Activated gamma-delta T cell (primary cell): ENCODE measurements around the gene THEM4.

Source experiments
- DNase-seq: peaks from one replicate; lab custom pipeline; 2025; lab: John Stamatoyannopoulos, UW
- total RNA-seq, 2 donors: gene quantifications; one replicate each; lab custom pipeline; 2026; lab: John Stamatoyannopoulos, UW

Gene THEM4
- 101 to 120 reads per million in 2 donors for total RNA-seq

- peak; percentile 78 for DNase-seq
Observed at GRCh38 chr1:151909167-151910149, at the start of gene THEM4. Gene THEM4, minus strand, starts transcription at chr1:151909511. Its CDS starts 53 bp downstream, at chr1:151909458.

GRCh38 chr1:151958959-151959358 is 49.6 kb upstream of the THEM4 start:
- no peak for DNase-seq

DNA sequence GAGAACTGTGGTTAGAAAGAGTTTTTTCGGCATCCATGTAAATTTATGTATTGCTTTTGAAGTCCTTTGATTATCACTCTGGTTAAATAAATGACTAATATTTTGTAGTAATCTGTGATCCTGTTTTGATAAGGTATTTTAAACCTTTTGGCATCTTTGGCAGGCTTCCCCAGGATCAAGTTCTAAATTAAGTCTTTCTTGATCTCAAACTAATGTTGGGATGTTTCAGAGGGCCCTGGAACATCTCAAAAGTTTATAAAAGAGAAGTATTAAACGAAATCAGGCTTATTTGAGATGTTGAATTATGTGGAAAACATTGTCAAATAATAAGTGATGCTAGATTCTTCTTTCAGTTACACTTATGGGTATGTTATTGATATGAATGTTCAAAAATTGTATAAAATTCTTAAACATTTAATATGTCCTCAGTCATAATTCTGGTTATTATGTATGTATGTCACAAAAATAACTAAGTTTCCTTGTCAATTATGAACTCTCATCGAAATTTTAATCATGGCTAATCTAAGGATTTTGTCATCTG is 47.7 kb upstream of the THEM4 start:
- no peak for DNase-seq

DNA sequence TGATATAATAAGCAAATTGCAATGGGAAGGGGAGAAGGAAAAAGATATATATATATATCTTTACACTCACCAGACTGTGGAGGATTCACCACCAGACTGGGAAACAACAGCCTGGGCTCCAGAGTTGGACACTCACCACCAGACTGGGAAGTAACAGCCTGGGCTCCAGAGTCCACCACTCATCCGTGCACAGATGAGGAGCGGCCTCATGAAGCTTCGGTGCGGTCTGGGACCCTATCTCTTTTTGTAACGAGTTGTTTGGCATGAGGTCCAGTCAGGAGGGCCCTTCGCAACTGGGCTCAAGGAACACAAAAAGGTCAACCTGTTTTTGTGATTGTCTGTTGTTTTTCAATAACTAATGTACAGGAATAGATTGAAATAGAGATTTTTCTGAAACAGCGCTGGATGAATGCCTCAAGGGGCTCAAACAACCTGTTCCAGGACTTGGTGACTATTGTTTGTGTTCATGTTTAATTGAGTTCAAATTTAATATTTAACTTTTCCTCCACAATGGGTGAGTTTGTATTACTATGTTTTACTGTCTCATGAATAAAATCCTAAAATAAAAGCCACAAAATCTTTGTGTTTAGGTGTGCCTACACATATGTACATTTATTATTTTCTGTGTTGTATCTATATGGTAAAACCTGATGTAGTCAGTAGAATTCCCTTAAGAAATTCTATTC is 44.2 kb upstream of the THEM4 start:
- DNase-seq: no peak

GRCh38 chr1:151952811-151953210 is 43.5 kb upstream of the THEM4 start:
- no peak for DNase-seq

- no peak for DNase-seq
Observed at GRCh38 chr1:151949371-151950193, 40.3 kb upstream of the THEM4 start.

DNA sequence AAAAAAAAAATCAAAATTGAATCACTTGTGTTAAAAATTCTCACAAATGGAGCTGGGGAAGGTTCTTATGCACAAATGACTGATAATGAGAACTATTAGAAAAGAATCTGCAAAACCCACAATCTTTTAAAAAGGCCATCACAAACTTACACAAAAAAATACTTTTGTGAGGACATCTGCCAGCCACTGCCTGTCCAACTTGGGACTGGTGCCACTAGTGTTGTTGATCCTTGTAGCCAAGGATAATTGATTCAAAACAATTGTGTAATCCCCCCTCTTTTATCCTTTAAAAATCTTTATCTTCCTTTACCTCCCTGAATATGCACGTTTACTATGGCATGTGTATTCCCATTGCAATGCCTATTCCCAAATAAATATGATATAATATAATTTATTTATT is 39.2 kb upstream of the THEM4 start:
- no peak for DNase-seq

DNA sequence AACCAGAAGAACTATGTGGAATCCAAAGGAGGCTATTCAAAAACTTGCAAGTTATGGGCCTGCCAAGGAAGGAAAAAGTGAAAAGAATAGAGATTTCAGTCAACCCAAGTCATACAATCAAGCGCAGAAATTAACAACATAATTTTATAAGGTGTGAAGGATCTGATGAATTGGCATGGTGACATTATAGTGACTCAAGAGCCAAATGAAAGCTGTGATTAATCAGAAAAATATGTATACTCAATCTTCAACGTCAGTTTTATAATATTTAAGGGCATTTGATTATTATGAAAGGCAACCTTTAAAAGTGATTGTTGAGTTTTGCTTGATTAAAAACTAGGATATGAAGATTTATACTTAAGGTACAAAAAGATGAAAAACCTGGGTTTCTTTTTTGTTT is 37.8 kb upstream of the THEM4 start:
- no peak for DNase-seq

- DNase-seq: no peak
Observed at GRCh38 chr1:151945725-151946722, 36.7 kb upstream of the THEM4 start.

DNA sequence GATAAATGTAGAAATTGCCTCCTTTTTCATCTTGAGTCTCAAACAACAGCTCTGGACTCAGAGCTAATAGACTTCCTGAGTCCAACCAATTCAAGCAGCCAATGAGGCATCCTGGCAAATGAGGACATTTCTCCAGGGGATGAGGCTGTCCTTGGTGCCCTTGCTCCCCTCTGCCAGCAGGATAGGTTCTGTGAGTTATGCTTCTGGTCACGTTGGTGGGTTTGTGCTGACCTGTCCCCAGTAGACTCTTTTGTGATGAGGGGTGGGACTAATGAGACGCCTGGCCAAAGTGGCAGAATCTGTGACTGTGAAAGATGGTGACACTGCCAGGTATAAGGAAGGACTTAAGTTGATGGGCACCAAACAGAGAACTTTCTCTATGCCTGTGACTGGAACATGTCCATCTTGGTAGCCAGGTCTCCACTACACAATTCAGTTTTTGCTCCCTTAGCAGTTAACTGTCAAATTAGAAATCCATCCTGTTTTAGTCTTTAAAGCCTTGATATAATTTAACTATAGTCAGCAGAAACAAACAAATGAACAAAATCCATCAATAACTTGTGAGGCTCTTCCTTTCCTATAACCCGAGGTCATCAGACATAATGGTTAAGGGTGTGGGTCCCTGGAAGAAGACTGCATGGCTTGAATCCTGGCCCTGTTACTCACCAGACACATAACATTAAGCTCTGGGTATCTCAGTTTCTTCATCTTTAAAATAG is 35.7 kb upstream of the THEM4 start:
- DNase-seq: no peak

DNA sequence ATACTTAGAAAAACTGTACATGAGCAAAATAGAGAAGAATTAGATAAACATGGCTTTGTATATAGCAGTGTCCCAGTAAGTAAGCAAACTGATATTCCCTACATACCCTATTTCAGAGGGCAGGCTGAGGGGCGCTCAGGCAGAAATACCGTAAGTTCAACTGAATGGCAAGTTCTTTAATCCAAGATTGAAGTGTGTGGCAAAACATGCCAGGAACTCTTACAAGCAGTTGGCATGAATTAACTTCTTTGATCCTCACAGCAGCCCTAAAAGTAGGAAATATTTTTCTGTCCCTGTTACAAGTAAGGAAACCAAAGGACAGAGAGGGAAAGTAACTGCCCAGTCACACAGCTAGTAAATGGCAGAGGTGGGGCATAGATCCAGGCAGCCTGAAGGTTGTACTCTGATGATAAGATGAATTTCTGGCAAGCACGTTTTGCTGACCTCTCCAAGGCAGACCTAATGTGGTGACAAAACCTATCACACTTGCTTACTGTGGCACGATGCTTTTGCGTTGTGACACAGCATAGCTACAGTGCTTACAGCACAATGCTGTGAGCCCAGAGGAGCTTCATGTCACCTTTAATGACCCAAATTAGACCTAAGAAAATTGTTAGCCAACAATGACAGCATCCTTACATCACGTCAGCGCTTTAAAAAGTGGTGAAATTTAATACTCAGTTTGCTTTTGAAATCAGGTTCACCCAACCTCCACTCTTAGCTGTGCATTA is 35.0 kb upstream of the THEM4 start:
- DNase-seq: no peak

DNA sequence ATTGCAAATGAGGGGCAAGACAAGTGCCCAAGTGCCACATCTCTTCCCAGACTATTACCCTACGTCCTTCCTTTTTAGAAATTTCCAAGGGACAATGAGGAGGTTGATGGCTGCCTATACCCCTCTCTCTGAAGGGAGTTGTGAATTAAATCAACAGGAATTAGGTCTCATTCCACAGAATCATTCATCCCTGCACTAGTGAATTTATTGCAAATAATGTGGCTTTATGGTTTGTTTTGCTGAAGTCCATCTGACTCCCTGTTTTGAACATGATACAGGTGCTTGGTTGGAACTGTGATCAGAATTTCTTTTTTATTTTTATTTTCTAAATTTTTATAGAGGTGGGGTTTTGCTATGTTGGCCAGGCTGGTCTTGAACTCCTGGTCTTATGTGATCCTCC is 34.3 kb upstream of the THEM4 start:
- DNase-seq: no peak

- DNase-seq: no peak
Observed at GRCh38 chr1:151942882-151943281, 33.6 kb upstream of the THEM4 start.

DNA sequence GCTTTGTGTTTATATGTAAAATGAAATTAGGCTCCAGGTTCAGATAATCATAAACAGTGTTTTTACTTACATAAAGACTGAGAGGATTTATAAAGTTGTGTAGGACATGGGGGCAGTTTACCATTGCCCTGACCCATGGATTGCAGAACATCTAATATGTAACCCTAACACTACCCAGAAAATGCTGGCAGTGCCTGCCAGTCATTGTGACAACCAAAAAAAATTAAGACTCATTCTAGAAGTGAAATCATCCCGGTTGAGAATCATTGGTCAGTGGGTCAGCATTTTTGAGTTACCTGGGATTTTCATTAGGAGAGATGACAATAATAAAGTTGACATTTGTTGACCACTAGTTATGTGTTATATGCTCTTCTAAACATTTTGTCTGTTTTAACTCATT is 31.2 kb upstream of the THEM4 start:
- no peak for DNase-seq

DNA sequence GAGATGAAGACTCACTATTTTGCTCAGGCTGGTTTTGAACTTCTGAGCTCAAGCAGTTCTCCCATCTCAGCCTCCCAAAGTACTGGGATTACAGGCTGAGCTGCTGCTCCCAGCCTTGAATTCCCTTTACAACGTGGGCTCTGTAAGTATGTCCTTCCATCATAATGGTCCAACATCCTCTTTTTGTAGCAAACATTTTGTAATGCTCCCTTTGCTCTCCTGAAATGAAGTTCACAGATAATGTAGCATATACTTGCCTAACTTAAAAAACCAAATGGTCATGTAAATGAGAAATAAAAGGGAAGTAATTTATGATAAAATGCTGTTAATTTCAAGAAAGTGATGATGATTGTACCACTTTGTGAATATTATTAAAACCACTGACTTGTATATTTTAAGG is 30.5 kb upstream of the THEM4 start:
- DNase-seq: no peak

DNA sequence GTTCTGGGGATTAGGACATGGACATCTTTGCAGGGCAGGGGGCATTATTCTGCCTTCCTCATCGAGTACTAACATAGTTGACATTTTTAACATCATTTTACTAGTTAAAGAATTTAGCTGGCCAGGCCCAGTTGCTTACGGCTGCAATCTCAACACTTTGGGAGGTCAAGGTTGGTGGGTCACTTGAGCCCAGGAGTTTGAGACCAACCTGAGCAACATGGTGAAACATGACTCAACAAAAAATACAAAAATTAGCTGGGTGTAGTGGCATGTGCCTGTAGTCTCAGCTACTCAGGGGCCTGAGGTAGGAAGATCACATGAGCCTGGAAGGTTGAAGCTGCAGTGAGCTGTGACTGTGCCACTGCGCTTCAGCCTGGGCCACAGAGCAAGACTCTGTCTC is 29.8 kb upstream of the THEM4 start:
- no peak for DNase-seq

GRCh38 chr1:151936653-151937052 is 27.3 kb upstream of the THEM4 start:
- no peak for DNase-seq

DNA sequence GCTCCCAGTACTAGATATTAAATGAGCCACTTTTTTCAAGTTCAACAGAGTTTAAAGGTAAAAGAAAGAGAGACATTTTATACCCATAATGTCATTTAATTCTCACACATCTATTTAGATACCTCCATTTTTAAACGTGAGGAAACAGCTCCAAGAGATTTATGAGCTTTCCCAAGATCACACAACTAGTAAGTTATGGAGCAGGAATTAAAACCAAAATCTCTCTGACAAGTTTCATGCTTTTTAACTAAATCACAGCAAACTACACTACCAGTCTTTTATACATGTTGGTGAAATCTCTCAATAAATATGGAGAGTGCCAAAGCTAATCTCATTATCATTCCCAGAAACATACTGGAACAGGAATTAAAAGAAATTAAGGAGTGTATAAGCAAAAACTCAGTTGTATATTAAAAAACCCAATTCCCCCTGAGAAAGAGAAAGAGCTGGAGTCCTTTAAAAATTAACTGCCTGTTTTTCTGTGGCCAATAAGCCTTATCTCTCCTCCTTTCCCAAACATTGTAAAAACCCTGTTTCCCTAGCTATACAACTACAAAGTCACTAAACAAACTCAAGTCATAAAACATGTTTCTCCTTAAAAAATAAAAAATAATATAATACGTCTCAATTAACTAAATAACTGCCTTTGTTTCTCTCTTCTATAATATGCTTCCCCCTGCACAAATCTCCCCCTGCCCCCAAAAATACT is 26.7 kb upstream of the THEM4 start:
- no peak for DNase-seq

DNA sequence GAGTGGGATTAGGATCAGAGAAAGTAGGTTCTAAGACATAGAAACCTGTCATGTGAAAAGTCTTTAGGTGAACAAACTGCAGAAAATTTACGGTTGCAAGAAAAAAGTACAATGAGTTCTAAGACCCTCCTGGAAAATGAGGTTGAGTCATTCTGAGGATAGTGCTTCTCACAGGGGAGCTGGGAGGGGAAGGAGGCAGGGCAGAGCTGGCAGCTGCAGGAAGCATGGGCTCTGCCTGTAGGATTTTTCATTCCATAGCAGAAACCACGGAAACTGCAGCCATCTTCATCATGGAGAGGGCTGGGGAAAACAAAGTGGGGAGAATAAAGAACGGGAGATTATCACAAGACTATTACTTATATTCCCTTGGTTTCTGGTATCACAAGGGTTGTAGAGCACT is 25.8 kb upstream of the THEM4 start:
- DNase-seq: no peak
